H1 (cell line): ENCODE results near the gene OR10G3.

Source experiments
- CTCF ChIP-seq, 3 experiments: IDR thresholded peaks; 1 replicate in 2 of 3; 2 replicates in 1 of 3; pipeline versions ENCODE4 v1.5.1 to v1.6.1; 2011; ENCODE audit warnings: low read length in 3 of 3, mild to moderate bottlenecking in 3 of 3, inconsistent platforms in 2 of 3, low read depth in 1 of 3, moderate library complexity in 1 of 3; ENCODE audit not compliant: insufficient read depth in 1 of 3; ENCODE audit errors: control extremely low read depth in 1 of 3
- MAFK ChIP-seq: IDR thresholded peaks from 2 replicates; pipeline ENCODE4 v1.6.1; 2012; ENCODE audit warnings: low read depth, mild to moderate bottlenecking, improper control_type of control experiment, low read length
- POLR2AphosphoS5 ChIP-seq: IDR thresholded peaks from 2 replicates; pipeline ENCODE4 v1.6.1; 2011; ENCODE audit warnings: low read depth, low read length
- SRF ChIP-seq: IDR thresholded peaks from 2 replicates; pipeline ENCODE4 v1.6.1; 2011; ENCODE audit warnings: mild to moderate bottlenecking, low read depth, low read length, moderate library complexity

GRCh38 chr14:21579976-21580375 lies at the start of gene OR10G3:
- TF ChIP-seq MAFK (no peak), POLR2AphosphoS5 (no peak), SRF (no peak), CTCF (IDR thresholded peaks at IDR 0.05; ENCODE audit: control extremely low read depth in 1 of 3, insufficient read depth in 1 of 3, low read depth in 1 of 3, low read length in 3 of 3) (no peak)
